Ovary (tissue), 9 donors: Measurements from ENCODE around the gene PRAME. TPM values are rescaled to one million over a fixed set of nuclear protein-coding genes. Genes with fewer than 3 reads are reported as not detected.

Experiments
- DNase-seq, 5 donors: peaks; one replicate each; pipeline ENCODE4 v3.0.0-alpha.2; 2019 to 2020
- H3K27ac ChIP-seq, 2 donors: fragments of 200-600 bp; one replicate each; pipeline versions ENCODE4 v1.5.1 to v1.8.0; 2019 to 2022
- H3K27me3 ChIP-seq: fragments of 200-600 bp; one replicate; pipeline ENCODE4 v1.8.0; 2022
- H3K36me3 ChIP-seq: fragments of 200-600 bp; sonication (generic); one replicate; pipeline ENCODE4 v1.5.1; 2019
- H3K4me1 ChIP-seq: one replicate; pipeline ENCODE4 v1.8.1; 2013; ENCODE audit warnings: mild to moderate bottlenecking, moderate library complexity; ENCODE audit not compliant: insufficient read depth
- H3K4me3 ChIP-seq: fragments of 200-600 bp; sonication (generic); one replicate; pipeline ENCODE4 v1.5.1; 2017
- H3K9me3 ChIP-seq, 2 donors: fragments of 200-600 bp in 1 of 2; sonication (generic) in 1 of 2; one replicate each; pipeline versions ENCODE4 v1.5.1 to v1.8.1; 2013 to 2019; ENCODE audit warnings: mild to moderate bottlenecking in 1 of 2, moderate library complexity in 1 of 2
- CTCF ChIP-seq, 3 donors: fragments of 450-650 bp in 2 of 3; fragments of 200-600 bp in 1 of 3; IDR thresholded peaks; one replicate each; pipeline versions ENCODE4 v1.5.1 to v1.8.0; 2016 to 2022; ENCODE audit warnings: antibody characterized with exemption in 3 of 3, mild to moderate bottlenecking in 1 of 3
- EP300 ChIP-seq: sonication (generic); formaldehyde crosslinking; IDR thresholded peaks from one replicate; pipeline ENCODE4 v1.6.1; 2017; ENCODE audit warnings: antibody characterized with exemption
- POLR2A ChIP-seq: fragments of 450-650 bp; IDR thresholded peaks from one replicate; pipeline ENCODE4 v1.6.1; 2017; ENCODE audit warnings: antibody characterized with exemption, mild to moderate bottlenecking, moderate library complexity
- WGBS, 3 donors: extraction: QIAGEN DNeasy Blood & Tissue Kit in 1 of 3; methylation state at CpG; one replicate each; pipeline versions ENCODE4 v1.1.5 to v1.1.7; 2013 to 2017; 5-methylcytosine and 5-hydroxymethylcytosine counted together
- intact Hi-C, 4 donors: fragments of 100-400 bp; cut with DNase I; formaldehyde crosslinking; loops; one replicate each; pipeline versions ENCODE4 v1.11.0 to v1.15.1; 2022 to 2023
- polyA plus RNA-seq, 2 donors: library from polyadenylated mRNA; stranded (reverse); fragments of 200-250 nt in 1 of 2; fragments of 350-450 nt in 1 of 2; fragmentation: Illumina TruSeq in 1 of 2; extraction: RNeasy Lipid Tissue Mini Kit (QIAGEN cat#74804) in 1 of 2; gene quantifications; one replicate each; pipeline ENCODE4 v1.2.3, GENCODE V29; 2013 to 2014
- small RNA-seq: library from RNA; depleted of rRNA; stranded (forward); fragments of <200 nt; gene quantifications from one replicate; pipeline ENCODE3, GENCODE V24; 2016
- total RNA-seq, 7 donors: library from RNA; depleted of rRNA in 2 of 7; stranded (reverse); fragments of >200 nt in 2 of 7; fragmentation: NEBNext Ultra II Directional in 3 of 7; extraction: Animal tissue kit (Norgen Biotek cat#: 25700) in 3 of 7; gene quantifications; one replicate each; pipeline versions ENCODE4 v1.1.0 to v1.2.4, GENCODE V29; 2016 to 2023
- donor health status: DM: no; HTN: no; CAD: no; lungs with moderate emphysema.
- donor health status: DM: no; HTN: no; CAD: no.
- donor health status: Bipolar disorder and iron deficiency.
- donor health status: DM: yes; HTN: yes; CAD: no.
- donor health status: DM: no; HTN: no; CAD: no.
- donor health status: DM: yes; HTN: yes; CAD: no.

PRAME gene
- total and polyA plus RNA-seq, 9 donors, result 1.3 to 18.0 (median 2.8) TPM

GRCh38 chr22:22507743-22508273 is 51.3 kb downstream of the PRAME start:
- no peaks in the 10 kb centered on the region for H3K9me3 ChIP-seq
- H3K4me1 ChIP-seq, result no peaks in the 10 kb centered on the region
- TF ChIP-seq POLR2A (no peak), EP300 (no peak)
- H3K27ac ChIP-seq, result no peak overlapping the region
- 21 to 27% (median 23%) methylated on average over 13 of the region's 13 CpGs for WGBS, 3 donors
- H3K27me3 ChIP-seq, result no peaks in the 10 kb centered on the region
- intact Hi-C loops, result no loop called here
- DNase-seq, result no peak
- peak overlapping the region; percentile 47 for H3K4me3 ChIP-seq
- no peaks in the 10 kb centered on the region for H3K36me3 ChIP-seq

- 94 to 96% (median 95%) methylated on average over 1 of the region's 1 CpG for WGBS, 3 donors
- intact Hi-C loops, result no loop called here
These were observed 52.3 kb downstream of the PRAME start for GRCh38 chr22:22506736-22507135.

GRCh38 chr22:22498267-22498666 is 60.8 kb downstream of the PRAME start:
- no peak for TF ChIP-seq POLR2A
- TF ChIP-seq CTCF (IDR thresholded peaks at IDR 0.05), result no peak
- TF ChIP-seq EP300, result no peak
- no peak for DNase-seq
- Histone ChIP-seq H3K27me3 (no peaks in the 10 kb centered on the region), H3K9me3 (no peaks in the 10 kb centered on the region), H3K4me1 (no peaks in the 10 kb centered on the region), H3K36me3 (no peaks in the 10 kb centered on the region), H3K4me3 (no peak overlapping the region), H3K27ac (no peak overlapping the region)
- WGBS, 3 donors, result 69 to 71% (median 70%) methylated on average over 2 of the region's 2 CpGs
- intact Hi-C loops, result no loop called here

More at GRCh38 chr22:22506736-22507135, 52.3 kb downstream of the PRAME start:
- H3K4me1 ChIP-seq, result no peaks in the 10 kb centered on the region
- H3K4me3 ChIP-seq, result no peak overlapping the region
- H3K27ac ChIP-seq, result no peak overlapping the region
- H3K27me3 ChIP-seq, result no peaks in the 10 kb centered on the region
- TF ChIP-seq EP300 (no peak), POLR2A (no peak), CTCF (IDR thresholded peaks at IDR 0.05) (no peak)
- no peak for DNase-seq
- H3K9me3 ChIP-seq, result no peaks in the 10 kb centered on the region
- H3K36me3 ChIP-seq, result no peaks in the 10 kb centered on the region

Small RNAs within 50 kb of the gene (small RNA-seq; reads per million reads assigned to genes)
- not detected for gene IGLV2-34

Other genes with a start within 250 kb of the PRAME start
- gene ZNF280B, start 50.5 kb downstream of the PRAME start, total RNA-seq, result 1 to 10 TPM in 6 of 7 donors, under 1 TPM in 1; 0.72 to 4.0 (median 2.5) TPM
- gene ZNF280B, start 50.5 kb downstream of the PRAME start, polyA plus RNA-seq, result 1 to 10 TPM in 1 of 2 donors, under 1 TPM in 1; 0.92 to 1.9 TPM
- gene ZNF280A, start 39.0 kb downstream of the PRAME start, total RNA-seq, result under 1 TPM in 1 of 7 donors, not detected in 6; 0.10 TPM
- gene ZNF280A, start 39.0 kb downstream of the PRAME start, polyA plus RNA-seq, result under 1 TPM in 1 of 2 donors, not detected in 1; 0.17 TPM
- not detected for gene GGTLC2, start 85.3 kb upstream of the PRAME start, total RNA-seq
- gene GGTLC2, start 85.3 kb upstream of the PRAME start, polyA plus RNA-seq, result not detected